GM10248 (cell line): Measurements from ENCODE around the gene NTMT1.
A peak's percentile ranks its signal among the peaks of the same experiment; 100 is the strongest.

ENCODE experiments used
- CTCF ChIA-PET: fragments of 300-600 bp; sonication (Branson Sonifier 250); formaldehyde crosslinking; extraction: SDS; loops from one replicate; lab custom pipeline; 2021; ENCODE audit warnings: antibody characterized with exemption; lab: Yijun Ruan, JAX
- POLR2A ChIA-PET: fragments of 350-650 bp; sonication (Branson Sonifier 250); formaldehyde crosslinking; extraction: SDS; loops from one replicate; lab custom pipeline; 2020; ENCODE audit warnings: antibody characterized with exemption; lab: Yijun Ruan, JAX
- DNase-seq: peaks from one replicate; pipeline ENCODE4 v3.0.0; 2012; ENCODE audit errors: extremely low spot score
- TF ChIP-seq, protein P1 (sequence below): IDR thresholded peaks from 2 replicates; pipeline ENCODE4 v1.5.1; 2012; ENCODE audit warnings: mild to moderate bottlenecking, low read depth; ENCODE audit errors: extremely low read depth, missing control alignments, control extremely low read depth

The NTMT1 gene

DNA sequence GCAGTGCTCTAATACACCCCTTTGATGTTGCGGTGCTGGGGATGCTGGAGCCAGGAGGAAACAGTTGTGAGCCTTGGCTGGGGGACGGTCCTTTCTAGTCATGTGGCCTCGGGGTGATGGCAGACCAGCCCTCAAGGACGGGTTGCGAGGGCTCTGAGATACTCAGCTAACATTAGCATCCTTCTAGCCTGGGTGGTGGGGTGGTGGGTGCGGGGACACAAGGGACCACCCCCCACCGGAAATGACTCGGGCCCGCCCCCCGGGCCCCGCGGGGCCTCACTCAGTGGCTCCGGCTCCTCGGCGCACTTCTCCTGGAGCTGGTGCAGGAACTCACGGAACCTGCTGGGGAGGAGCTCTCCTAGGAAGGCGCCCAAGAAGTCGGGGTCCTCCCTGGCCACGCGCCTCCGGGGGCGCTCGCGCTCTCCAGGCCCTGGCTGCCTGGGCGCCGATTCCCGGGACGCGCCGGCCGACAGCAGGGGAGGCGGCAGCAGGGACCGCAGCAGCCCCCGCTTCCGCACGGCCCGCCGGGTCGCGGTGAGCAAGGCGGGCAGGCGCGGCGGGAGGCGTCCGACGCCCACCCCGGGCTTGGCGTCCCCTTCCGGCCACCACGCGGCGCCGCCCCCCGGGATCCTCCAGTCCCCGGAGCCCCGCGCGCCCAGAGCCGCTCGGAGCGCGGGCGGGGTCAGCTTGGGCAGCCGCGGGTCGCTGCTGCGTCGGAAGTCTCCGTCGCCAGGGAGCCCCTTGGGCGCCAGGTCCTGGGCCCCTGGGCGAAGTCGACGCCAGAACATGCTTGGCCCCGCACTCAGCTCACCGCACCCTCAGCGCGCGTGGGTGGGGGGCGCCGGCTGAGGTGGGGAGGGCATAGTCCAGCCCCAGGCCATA is 5.9 kb upstream of the NTMT1 start:
- CTCF ChIA-PET = interaction anchor here (0.8 to 10.3 kb wide), 5 partner anchors 10 to 484 kb away, joined by 3 to 308 read pairs (median 3); no protein-coding TSS in a partner anchor
- DNase-seq = no peak
- TF ChIP-seq, protein P1, sequence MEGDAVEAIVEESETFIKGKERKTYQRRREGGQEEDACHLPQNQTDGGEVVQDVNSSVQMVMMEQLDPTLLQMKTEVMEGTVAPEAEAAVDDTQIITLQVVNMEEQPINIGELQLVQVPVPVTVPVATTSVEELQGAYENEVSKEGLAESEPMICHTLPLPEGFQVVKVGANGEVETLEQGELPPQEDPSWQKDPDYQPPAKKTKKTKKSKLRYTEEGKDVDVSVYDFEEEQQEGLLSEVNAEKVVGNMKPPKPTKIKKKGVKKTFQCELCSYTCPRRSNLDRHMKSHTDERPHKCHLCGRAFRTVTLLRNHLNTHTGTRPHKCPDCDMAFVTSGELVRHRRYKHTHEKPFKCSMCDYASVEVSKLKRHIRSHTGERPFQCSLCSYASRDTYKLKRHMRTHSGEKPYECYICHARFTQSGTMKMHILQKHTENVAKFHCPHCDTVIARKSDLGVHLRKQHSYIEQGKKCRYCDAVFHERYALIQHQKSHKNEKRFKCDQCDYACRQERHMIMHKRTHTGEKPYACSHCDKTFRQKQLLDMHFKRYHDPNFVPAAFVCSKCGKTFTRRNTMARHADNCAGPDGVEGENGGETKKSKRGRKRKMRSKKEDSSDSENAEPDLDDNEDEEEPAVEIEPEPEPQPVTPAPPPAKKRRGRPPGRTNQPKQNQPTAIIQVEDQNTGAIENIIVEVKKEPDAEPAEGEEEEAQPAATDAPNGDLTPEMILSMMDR = no peak
- POLR2A ChIA-PET = no interaction called here

DNA sequence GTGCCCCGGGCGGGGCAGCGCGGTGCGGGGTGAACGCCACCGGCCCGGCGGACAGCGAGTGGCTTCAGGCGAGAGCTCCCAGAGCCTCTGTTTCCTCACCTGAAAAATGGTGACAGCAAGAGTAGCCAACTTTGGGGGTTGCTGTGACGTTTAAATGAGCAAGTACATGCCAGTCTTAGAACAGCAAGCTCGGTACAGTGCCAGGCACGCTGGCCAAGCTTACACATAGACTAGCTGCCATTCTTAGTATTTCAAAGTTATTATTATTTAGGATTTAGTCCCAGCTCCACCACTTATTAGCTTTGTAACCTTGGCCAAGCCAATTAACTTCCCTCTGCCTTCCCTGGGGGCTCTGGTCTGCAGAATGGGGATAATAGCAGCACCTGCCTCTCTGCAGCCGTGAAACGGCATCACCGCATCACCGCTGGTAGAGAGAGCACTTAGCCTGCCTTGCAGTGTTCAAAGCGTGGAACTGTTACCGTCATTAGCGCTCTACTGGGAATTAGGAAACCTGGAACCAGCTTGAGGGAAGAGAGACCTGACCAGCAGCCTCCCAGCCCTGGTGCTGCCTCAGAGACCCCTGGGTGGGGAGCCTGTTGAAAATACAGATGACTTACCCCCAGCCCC is 5.2 kb upstream of the NTMT1 start, which contains the start of gene C9orf50:
TSS of gene C9orf50 (minus strand) at position 433 of the 627 bp plus-strand sequence. CDS start 527 bp downstream, outside the sequence.
- POLR2A ChIA-PET = interaction anchor here (0.6 kb wide), 1 partner anchor 1642 kb away, joined by 4 read pairs; no protein-coding TSS in a partner anchor
- CTCF ChIA-PET = interaction anchor here (0.8 to 10.3 kb wide), 7 partner anchors 7 to 485 kb away, joined by 3 to 308 read pairs (median 3); no protein-coding TSS in a partner anchor
- TF ChIP-seq, protein P1 = no peak
- no peak for DNase-seq

DNA sequence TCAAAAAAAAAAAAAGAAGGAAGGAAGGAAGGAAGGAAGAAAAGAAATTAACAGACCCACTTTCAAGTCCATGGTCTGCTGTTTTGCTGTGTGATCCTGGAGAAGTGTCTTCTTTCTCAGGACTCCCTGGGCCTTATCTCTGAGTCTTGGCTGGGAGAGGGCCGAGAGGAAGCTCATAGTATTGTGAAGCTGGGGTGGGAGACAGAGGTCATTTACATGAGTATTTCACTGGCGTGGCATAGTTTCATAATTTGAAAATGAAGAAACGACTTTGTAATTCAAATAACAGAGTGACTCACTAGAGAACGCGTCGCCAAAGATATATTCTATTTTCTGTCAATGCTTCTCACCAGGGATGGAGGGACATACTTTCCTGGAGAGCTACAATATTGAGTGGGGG is 2.6 kb upstream of the NTMT1 start:
- TF ChIP-seq, protein P1 = no peak
- no peak for DNase-seq
- ChIA-PET CTCF (interaction anchor here (1.4 to 10.3 kb wide), 12 partner anchors 10 to 510 kb away, joined by 4 to 308 read pairs (median 8); partner anchors contain the start of gene ASB6), POLR2A (no interaction called here)

DNA sequence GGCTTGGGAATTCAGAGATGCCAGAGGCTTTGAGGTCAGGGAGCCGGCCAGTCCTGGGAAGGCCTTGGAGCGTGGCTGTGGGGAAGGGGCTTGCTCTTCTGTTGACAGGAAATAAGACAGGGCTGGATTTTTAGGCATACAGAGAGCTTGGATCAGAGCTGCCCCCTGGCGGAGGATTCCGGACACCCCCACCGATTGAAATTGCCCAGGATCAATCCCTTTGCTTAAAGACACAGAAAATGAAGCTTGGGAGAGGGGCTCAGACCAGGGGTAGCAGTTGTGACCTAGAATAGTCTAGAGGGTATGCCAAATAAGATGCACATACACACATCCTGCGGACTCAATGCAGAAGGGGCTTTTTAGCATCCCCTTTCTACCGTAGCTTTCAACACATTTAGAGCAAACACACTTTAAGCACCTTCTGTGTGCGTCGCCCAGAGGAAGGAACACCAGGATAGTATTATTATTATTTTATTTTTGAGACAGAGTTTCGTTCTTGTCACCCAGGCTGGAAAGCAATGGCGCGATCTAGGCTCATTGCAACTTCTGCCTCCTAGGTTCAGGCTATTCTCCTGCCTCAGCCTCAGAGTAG is 1.7 kb upstream of the NTMT1 start:
- ChIA-PET POLR2A (interaction anchor here (1.5 to 2.0 kb wide), 2 partner anchors 13 to 15 kb away, joined by 3 to 5 read pairs; no protein-coding TSS in a partner anchor), CTCF (interaction anchor here (0.8 to 10.3 kb wide), 38 partner anchors 10 to 595 kb away, joined by 3 to 308 read pairs (median 6); partner anchors contain the start of genes ASB6 and IER5L)
- TF ChIP-seq, protein P1 = peak; percentile 79
- DNase-seq = peak; percentile 73

DNA sequence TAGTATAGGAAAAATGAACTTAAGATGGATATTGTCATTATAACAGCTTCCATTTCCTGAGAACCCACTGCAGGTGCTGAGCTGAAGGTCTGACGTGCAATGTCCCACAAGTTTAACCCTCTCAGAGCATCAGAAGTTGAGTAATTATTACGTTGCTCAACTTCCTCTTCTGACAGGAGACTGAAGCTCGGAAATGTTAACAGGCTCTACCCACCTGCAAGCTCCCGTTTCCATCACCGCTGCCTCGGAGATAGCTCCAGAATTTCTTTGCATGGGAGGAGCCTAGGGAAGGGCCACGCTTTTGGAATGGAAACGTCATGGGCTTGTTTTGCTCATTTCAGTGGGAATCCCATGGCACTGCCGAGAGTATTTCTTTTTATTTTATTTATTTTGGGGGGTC is 1.0 kb upstream of the NTMT1 start:
- ChIA-PET CTCF (interaction anchor here (0.9 to 10.3 kb wide), 33 partner anchors 9 to 596 kb away, joined by 3 to 308 read pairs (median 6); partner anchors contain the start of genes ASB6 and IER5L), POLR2A (interaction anchor here (1.5 to 2.0 kb wide), 2 partner anchors 13 to 14 kb away, joined by 3 to 5 read pairs; no protein-coding TSS in a partner anchor)
- TF ChIP-seq, protein P1 = peak; percentile 8
- DNase-seq = peak; percentile 53
